GM19395 (cell line): ENCODE data around the gene PRR13.
"Not testable (repeated sequence)": the region's sequence is repeated elsewhere in the genome, so short reads cannot be mapped to it uniquely, and the experiment has no call there.

Experiments
- ATAC-seq: cut with Tn5 transposase; IDR thresholded peaks from one replicate; pipeline ENCODE4 v1.9.1; 2021; ENCODE audit warnings: mild to moderate bottlenecking, moderate library complexity; ENCODE audit not compliant: unreplicated experiment

The PRR13 gene

DNA sequence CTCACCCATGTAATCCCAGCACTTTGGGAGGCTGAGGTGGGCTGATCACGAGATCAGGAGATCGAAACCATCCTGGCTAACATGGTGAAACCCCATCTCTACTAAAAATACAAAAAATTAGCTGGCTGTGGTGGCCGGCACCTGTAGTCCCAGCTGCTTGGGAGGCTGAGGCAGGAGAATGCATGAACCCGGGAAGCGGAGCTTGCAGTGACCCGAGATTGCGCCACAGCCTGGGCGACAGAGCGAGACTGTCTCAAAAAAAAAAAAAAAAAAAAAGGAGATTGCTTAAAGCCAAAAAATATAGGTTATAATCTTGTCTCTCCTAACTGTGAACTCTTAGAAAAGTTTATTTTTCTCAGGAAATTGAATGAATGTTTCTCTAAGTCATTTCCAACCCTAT, 6.2 kb upstream of the PRR13 start:
- ATAC-seq, result not testable (repeated sequence)

DNA sequence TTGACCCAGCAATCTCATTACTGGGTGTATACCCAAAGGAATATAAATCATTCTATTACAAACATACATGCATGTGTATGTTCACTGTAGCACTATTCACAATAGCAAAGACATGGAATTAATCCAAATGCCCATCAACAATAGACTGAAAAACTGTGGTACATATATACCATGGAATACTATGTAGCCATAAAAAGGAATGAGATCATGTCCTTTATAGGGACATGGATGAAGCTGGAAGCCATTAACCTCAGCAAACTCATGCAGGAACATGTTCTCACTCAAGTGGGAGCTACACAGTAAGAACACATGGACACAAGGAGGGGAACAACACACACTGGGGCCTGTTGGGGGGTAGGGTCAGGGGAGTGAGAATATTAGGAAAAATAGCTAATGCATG, 2.0 kb upstream of the PRR13 start:
- ATAC-seq, result not testable (repeated sequence)

DNA sequence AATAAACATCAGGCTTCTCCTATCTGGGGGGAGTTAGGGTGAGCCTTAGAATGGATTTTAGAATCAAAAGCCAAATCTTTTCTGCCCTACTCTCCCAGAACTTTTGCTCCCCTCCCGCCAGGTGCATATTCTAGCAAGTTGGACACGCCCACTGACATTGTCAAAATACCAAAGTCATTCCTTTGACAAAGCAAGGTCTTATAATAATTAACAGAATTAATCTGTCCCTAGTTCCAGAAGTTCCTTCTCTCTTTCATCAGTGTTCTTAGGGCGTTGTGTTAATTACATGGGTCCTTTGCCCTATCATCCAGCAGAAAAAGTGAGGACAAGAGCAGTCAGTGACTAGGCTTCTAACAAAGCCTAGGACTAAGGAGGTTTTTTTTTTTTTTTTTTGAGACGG, 2.4 kb downstream of the PRR13 start:
- ATAC-seq, result no peak

DNA sequence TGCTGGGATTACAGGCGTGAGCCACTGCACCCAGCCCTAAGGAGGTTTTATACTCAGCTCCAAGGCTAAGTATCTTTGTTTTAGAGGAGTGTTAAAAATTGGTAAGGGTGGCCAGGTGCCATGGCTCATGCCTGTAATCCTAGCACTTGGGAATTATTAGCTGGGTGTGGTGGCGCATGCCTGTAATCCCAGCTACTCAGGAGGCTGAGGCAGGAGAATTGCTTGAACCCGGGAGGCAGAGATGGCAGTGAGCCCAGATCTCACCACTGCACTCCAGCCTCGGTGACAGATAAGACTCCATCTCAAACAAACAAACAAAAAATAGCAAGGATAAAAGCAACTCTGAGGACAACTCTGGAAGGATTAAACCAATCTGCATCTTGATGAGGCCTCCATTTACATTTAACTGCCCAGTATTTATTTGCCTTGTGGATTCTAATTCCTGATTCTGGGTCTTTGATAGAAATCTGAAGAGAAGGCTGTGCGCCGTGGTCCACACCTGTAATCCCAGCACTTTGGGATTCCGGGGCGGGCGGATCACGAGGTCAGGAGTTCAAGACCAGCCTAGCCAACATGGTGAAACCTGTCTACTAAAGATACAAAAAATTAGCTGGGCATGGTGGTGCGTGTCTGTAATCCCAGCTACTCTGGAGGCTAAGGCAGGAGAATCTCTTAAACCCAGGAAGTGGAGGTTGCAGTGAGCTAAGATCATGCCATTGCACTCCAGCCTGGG, 3.2 kb downstream of the PRR13 start:
- ATAC-seq, result not testable (repeated sequence)

DNA sequence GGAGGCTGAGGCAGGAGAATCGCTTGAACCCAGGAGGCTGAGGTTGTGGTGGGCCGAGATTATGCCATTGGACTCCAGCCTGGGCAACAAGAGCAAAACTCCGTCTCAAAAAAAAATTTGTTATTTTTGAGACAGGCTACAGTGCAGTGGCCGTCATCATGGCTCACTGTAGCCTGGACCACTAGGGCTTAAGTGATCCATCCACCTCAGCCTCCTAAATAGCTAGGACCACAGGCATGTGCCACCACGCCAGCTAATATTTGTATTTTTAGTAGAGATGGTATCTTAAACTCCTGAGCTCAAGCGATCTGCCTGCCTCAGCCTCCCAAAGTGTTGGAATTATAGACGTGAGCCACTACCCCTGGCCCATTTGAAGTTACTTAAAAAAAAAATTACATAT, 9.4 kb downstream of the PRR13 start:
- ATAC-seq, result no peak

DNA sequence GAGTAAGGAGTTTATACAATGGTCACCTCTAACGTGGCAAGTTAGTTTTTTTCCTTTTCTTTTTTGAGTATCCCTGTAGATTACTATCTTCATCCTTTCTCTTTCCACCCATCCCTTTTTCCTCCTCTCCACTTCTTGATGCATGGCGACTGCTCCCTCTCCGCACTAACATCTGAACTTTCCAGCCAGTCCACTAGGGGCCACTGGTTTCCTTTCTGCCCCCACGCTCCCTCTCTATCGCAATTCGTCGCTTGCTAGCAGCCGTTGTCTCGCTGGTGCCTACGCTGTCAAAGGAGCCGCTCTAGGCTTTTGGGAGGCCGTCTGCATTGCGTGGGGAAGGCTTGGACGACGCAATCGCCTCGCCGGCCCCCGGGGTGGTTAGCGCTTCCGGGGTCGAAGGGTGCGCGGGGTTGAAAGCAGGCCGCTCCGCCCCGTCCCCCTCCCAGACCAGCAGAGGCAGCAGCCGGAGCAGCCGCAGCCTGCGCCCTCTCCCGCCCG, 10.2 kb downstream of the PRR13 start, which contains the start of gene PCBP2:
Gene PCBP2, plus strand, starts transcription at position 442 of the 498 bp plus-strand sequence. CDS start 2,699 bp downstream, outside the sequence.
- ATAC-seq, result peak; percentile 96

DNA sequence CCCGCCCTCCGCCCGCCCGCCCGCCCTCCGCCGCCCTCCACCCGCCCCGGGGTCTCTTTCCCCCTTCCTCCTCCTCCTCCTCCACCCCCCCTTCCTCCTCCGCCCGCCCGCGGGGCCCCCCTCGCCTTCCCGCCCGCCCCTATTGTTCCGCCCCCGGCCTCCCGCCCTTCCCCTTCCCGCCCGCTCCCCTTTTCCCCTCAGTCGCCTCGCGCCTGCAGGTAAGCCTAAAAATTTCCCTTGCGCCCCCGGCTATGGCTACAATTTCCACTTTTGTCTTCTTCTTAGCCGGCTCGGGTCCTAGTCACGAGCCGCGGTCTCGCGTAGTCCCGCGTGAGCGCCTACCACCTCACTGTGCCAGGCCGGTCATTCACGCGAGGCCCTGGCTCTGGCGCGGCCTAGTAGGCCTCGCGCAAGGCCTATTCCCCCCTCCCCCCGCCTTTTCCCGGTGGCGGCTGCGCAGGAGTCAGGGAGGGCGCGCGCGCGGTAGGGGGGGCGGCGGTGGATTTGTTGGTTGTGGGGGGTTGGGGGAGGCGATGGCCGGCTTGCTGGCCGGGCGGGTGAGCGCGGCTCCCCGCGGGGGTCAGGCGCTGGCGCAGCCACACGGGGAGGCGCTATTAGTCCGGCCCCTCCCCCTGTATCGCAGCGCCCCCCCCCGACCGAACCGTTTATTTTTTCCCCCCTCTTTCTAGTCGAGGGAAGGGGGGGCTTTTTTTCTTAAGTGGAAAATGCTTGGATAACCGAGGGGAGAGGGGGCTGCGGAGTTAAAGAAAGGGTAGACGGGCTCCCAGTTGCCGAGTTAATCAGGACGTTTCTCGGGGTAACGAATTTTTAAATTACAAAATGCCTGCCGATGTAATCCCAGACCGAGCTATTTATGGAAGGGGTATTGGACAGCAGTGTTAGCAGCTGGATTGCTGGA, 10.9 kb downstream of the PRR13 start:
- no peak for ATAC-seq

DNA sequence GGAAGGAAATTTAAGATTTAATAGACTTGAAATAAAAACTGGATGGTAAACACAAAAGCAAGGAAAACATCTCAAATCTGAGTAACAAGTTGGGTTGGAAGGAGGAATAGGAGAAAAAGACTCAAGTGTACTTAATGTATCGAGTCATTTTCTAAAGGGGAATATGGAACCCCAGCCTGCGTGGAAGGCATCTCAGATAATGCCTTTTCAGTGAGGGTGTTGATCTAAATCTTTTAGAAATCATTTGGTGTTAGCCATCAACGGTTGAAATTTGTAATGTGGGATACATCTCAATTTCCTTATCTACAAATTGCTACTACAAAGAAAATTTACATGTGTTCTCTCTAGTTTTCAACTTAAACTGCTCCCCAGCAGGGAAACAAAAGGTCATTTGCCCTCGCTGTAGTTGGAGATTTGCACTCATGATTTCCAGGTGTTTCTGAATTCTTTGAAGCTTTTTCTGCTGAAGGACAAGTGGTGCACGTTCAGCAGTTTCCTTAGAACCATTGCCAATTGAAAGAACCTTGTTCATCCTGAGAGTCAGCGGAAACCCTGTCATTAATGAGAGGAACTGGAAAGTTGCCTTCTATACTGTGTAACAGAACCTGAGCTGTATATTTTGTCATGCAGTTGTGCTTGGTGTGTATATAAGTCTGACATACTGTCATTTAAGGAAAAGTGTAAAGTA, 12.6 kb downstream of the PRR13 start:
- ATAC-seq, result no peak

DNA sequence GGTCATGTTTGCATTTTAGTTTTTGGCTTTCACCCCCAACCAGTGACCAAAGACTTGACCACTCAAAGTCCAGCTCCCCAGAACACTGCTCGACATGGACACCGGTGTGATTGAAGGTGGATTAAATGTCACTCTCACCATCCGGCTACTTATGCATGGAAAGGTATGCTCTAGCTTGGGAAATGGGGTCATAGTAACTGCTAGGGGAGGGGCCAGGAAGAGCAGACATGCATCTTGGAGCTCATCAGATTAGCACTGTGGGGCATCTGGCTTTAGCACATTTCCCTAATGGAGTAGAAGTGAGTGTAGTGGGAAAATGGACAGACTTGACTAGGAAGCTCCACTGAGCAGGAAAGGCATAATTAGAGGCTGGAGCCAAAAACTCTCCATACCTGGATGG, 13.2 kb downstream of the PRR13 start:
- no peak for ATAC-seq

DNA sequence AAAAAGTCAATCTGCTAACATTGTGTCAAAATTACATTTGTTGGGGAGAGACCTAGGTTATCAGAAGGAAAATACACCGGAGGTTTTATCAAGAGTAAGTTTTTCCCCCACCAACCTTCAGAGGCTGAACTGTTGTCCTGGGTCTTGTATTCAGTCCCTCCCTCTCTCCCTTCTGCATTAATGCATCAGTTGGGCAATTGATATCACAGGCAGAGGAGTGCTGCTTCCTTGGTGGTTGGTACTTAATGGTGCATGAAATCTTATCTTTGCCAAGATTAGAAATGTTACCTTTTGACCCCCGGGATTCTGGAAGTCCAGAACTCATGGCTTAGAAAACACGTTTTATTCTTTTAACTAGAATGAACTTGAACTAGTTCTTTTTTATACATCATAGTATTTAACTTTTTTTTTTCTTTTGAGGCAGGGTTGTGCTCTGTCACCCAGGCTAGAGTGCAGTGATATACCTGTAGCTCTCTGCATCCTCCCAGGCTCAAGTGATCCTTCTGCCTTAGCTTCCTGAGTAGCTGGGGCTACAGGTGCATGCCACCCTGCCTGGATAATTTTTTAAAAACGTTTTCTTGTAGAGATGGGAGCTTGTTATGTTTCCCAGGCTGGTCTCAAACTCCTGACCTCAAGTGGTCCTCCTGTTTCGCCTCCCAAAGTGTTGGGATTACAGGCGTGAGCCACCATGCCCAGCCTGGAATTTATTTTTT, 15.3 kb downstream of the PRR13 start:
- ATAC-seq, result no peak

DNA sequence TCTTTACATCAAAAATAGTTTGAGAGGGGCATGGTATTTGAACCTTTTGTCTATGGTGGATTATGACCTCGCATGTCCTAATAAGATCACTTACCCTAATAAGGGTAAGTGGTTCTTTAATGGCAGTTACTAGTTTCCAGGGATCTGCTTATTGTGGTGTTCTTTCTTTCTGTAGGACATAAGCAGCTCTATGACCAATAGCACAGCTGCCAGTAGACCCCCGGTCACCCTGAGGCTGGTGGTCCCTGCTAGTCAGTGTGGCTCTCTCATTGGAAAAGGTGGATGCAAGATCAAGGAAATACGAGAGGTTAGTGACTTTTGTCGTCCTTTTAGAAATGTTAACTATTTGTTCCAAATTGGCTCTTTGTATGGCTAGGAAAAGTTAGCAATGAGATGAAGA, 17.6 kb downstream of the PRR13 start:
- ATAC-seq, result no peak

DNA sequence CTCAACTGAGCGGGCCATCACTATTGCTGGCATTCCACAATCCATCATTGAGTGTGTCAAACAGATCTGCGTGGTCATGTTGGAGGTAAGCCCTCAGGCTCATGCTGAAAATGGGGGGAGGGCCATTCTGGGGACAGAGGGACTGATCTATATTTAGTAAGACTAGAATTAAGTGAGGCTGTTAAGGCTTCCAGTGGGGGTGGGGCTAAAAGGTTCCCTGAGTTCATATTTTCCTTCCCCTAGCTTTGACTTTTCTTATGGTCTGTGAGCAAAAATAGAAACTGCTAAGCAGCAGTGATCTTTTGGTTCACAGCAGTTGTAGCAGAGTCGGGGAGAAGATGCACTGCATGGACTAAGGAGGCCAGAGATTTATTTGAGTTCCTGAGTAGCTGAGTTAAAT, 19.5 kb downstream of the PRR13 start:
- no peak for ATAC-seq

DNA sequence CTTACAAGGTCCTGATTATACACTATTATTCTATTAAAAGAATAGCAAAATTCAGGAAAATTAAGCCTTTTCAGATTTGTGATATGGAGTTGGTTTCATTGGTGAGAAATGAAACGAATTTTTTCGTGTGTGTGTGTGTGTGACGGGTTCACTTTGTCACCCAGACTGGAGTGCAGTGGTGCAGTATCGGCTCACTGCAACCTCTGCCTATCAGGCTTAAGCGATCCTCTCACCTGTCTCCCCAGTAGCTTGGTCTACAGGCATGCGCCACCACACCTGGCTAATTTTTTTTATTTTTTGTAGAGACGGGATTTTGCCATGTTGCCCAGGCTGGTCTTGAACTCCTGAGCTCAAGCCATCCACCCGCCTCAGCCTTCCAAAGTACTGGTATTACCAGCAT, 20.1 kb downstream of the PRR13 start:
- ATAC-seq, result no peak

DNA sequence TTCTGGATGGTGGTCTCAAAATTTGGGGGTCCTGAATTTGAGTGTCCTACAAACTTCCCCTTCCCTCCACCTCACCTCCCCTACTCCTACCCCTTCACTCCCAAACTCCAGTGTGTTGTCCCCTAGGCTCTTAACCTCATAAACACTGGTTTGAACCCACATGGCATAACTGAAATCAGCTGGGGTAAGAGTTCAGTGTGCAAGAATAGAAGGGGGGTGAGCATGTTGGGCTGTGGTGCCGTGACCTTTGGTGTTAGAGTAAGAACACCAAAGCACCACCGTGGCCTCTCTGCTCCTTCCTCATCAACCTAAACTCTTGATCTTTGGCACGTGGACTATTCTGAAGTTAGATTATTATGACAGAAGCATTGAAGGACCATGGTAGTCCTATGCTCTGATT, 21.4 kb downstream of the PRR13 start:
- ATAC-seq, result no peak

DNA sequence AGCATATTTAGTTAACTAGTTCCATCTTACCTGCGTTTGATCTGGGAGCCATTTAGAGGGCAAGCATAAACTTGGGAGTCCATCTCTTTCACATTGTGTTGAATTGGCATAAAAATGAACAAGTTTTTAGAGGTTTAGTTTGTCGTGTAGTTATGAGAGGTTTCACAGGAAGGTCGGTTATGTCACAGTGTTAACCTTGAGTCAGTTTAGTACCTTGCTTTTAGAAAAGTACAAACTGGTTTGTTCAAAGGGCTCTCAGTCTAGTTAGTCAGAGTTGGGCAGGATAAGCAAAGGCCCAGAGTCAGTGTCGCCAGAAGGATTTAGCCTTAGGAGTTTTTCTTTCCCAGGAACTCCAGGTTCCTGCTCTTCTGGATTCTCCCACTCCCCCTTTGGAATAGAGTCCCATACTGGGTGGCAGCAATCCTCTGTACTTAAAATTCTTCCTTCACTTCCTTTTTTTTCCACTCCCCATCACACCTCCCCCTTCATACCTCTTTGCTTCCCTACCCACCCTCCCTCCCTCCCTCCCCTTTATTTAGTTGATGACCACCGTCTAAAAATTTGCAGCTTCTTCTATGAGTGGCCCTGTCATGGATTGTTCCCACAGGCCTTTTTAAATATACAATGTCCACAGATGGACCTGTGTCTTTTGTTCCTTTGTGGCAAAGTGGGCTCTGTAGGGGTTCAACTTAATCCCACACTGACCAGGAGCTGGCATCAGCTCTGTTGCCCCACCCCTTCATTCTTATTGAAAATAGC, 22.4 kb downstream of the PRR13 start:
- no peak for ATAC-seq

DNA sequence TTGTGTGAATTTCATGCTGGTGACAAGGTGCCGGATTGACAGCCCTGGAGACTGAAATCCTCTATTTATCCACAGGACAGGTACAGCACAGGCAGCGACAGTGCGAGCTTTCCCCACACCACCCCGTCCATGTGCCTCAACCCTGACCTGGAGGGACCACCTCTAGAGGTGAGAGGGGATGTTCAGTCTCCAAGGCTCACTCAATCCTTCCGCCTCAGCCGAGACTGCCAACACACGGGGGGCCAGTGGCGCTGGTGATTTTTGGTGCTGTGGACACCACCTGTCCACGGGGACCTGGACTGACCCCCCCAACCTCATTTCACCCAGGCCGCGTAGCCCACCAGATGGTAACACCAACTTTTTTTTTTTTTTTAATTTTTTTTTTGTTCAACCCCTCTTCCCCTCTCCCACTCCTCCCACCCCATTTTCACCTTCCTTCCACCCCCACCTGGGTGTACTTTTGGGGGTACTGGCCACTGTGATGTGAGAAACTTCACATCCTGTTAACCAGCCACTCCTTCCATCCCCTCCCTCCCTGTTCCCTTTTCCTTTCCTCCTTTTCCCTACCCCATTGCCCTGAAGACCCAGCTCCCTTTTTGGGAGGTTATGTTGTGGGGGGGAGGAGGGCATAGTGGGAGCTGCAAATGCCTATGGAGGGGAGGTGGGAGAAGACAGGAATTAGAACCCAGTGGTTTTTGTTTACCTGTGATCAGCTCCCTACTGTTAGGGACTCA, 23.3 kb downstream of the PRR13 start:
- no peak for ATAC-seq

DNA sequence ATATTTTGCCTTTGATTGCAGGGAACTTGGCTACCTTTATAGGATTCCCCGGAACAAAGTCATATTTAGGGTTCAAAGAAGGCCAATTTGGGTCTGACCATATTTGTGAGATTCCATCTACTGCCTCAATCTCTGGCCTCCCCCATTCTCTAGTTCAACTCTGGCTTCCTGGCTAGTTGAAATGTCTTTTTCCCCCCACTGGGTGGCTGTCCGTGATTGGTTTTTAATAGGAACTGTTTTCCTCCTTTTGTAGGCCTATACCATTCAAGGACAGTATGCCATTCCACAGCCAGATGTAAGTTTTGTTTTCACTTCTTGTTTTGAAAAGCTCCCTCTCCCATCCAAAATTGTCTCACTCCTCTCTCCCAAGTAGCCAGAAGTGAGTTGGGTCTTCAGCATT, 24.1 kb downstream of the PRR13 start:
- ATAC-seq, result no peak

DNA sequence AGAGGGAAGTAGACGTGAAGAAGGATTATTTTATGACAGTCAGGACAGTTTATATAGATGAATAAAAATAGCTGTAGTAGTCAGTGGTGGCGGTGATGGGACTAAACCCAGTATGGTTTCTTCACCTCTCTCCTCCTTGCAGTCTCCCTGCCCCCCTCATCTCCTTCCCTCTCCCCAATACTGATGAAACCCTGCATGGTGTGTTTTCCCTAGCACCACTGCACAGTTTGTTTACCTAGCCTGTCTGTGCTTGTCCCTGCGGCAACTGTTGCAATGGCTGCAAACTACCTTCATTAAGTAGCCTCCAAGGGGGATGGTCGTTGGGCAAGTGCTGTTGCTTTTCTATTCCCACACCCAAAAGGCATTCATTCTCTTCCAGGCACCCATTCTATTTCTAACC, 25.1 kb downstream of the PRR13 start:
- no peak for ATAC-seq

DNA sequence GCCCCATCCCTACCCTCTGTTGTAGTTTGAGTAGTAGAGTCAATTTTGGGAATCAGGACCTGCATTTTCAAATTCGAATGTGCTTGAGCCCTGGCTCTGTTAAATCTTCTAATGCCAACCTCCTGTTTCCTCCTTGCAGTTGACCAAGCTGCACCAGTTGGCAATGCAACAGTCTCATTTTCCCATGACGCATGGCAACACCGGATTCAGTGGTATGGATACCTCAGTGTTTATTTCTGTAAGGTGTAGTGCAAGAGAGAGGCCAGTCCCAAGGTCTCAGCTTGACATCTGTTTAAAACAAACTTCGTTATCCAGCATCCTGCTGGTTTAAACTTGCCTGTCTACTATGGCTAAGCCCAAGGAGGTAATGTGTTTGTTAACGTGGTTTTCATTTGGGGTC, 25.5 kb downstream of the PRR13 start:
- no peak for ATAC-seq
